Naive thymus-derived CD4-positive, alpha-beta T cell (primary cell): Measurements from ENCODE around the gene SAMD11. TPM values are rescaled to one million over a fixed set of nuclear protein-coding genes. Genes with fewer than 3 reads are reported as not detected.
A peak's percentile ranks its signal among the peaks of the same experiment; 100 is the strongest.
"Not testable (repeated sequence)": the region's sequence is repeated elsewhere in the genome, so short reads cannot be mapped to it uniquely, and the experiment has no call there.

Experiments used
- ATAC-seq: fragments of 150-1000 bp; cut with Tn5 transposase; 2 replicates; pipeline ENCODE4 v1.10.0; 2021; ENCODE audit warnings: mild to moderate bottlenecking, moderate library complexity
- CTCF ChIA-PET: fragments of 350-600 bp; sonication (Branson Sonifier 250); formaldehyde crosslinking; loops from one replicate; lab custom pipeline; 2021; ENCODE audit warnings: antibody characterized with exemption; lab: Charles Lee
- POLR2A ChIA-PET: fragments of 350-600 bp; sonication (Branson Sonifier 250); formaldehyde crosslinking; loops from one replicate; lab custom pipeline; 2021; ENCODE audit warnings: antibody characterized with exemption, inconsistent platforms; lab: Charles Lee
- DNase-seq, 9 donors: peaks; one replicate each; pipeline versions ENCODE4 v3.0.0 to v3.0.0-alpha.2; 2020 to 2022; ENCODE audit warnings: mixed read lengths in 1 of 9
- H3K27ac ChIP-seq: one replicate; pipeline ENCODE4 v1.7.0; 2013; ENCODE audit warnings: mild to moderate bottlenecking, low read depth, low read length, moderate library complexity
- H3K27me3 ChIP-seq, 2 donors: one replicate each; pipeline ENCODE4 v1.7.0; 2013; ENCODE audit warnings: low read length in 2 of 2, mild to moderate bottlenecking in 2 of 2, moderate library complexity in 2 of 2; ENCODE audit not compliant: control insufficient read depth in 2 of 2, insufficient read depth in 2 of 2
- H3K36me3 ChIP-seq, 3 experiments: 1 replicate in 2 of 3; 2 replicates in 1 of 3; pipeline ENCODE4 v1.7.0; 2013; ENCODE audit warnings: low read length in 3 of 3, mild to moderate bottlenecking in 3 of 3, moderate library complexity in 1 of 3; ENCODE audit not compliant: insufficient read depth in 3 of 3, control insufficient read depth in 2 of 3
- H3K4me1 ChIP-seq, 2 donors: one replicate each; pipeline ENCODE4 v1.7.0; 2013; ENCODE audit warnings: low read length in 2 of 2, mild to moderate bottlenecking in 2 of 2, moderate library complexity in 1 of 2; ENCODE audit not compliant: control insufficient read depth in 2 of 2, insufficient read depth in 2 of 2
- H3K4me3 ChIP-seq: 2 replicates; pipeline ENCODE4 v1.7.0; 2013; ENCODE audit warnings: mild to moderate bottlenecking, low read length
- H3K9me3 ChIP-seq, 3 experiments: 1 replicate in 2 of 3; 2 replicates in 1 of 3; pipeline ENCODE4 v1.7.0; 2013; ENCODE audit warnings: low read length in 3 of 3; ENCODE audit not compliant: control insufficient read depth in 2 of 3
- H3K27ac Mint-ChIP-seq, 9 donors: one replicate each; pipeline ENCODE4 v1.8.0; 2020 to 2022; ENCODE audit warnings: mixed read lengths in 9 of 9, mild to moderate bottlenecking in 8 of 9, moderate library complexity in 5 of 9, inconsistent platforms in 2 of 9
- H3K27me3 Mint-ChIP-seq, 5 donors: one replicate each; pipeline ENCODE4 v1.8.0; 2021 to 2022; ENCODE audit warnings: mixed read lengths in 5 of 5, mild to moderate bottlenecking in 1 of 5
- H3K36me3 Mint-ChIP-seq, 5 donors: one replicate each; pipeline ENCODE4 v1.8.0; 2020 to 2022; ENCODE audit warnings: mixed read lengths in 5 of 5, mild to moderate bottlenecking in 3 of 5, inconsistent platforms in 1 of 5
- H3K4me1 Mint-ChIP-seq, 7 donors: one replicate each; pipeline ENCODE4 v1.8.0; 2020 to 2022; ENCODE audit warnings: mixed read lengths in 7 of 7, mild to moderate bottlenecking in 3 of 7, inconsistent platforms in 1 of 7
- H3K4me3 Mint-ChIP-seq, 10 donors: one replicate each; pipeline ENCODE4 v1.8.0; 2020 to 2022; ENCODE audit warnings: mild to moderate bottlenecking in 10 of 10, mixed read lengths in 10 of 10, moderate library complexity in 6 of 10, inconsistent platforms in 2 of 10
- H3K9me3 Mint-ChIP-seq, 11 donors: one replicate each; pipeline ENCODE4 v1.8.0; 2020 to 2022; ENCODE audit warnings: mixed read lengths in 11 of 11, mild to moderate bottlenecking in 4 of 11, inconsistent platforms in 1 of 11, moderate library complexity in 1 of 11
- intact Hi-C, 2 donors: fragments of 100-400 bp; cut with micrococcal nuclease; formaldehyde crosslinking; loops; one replicate each; pipeline ENCODE4 v1.15.1; 2023
- polyA plus RNA-seq, 2 donors: library from polyadenylated mRNA; unstranded; fragments of 300-500 nt; fragmentation: Illumina TruSeq; gene quantifications; one replicate each; pipeline ENCODE4 v1.2.3, GENCODE V29; 2021
- total RNA-seq, 6 experiments: library from RNA in 5 of 6; stranded (reverse) in 5 of 6; gene quantifications; 1 replicate in 5 of 6; 2 replicates in 1 of 6; pipeline ENCODE4 v1.2.3 and lab custom pipeline; 2021 to 2026

SAMD11 gene
- total and polyA plus RNA-seq, 7 experiments from 2014 or later = 0.10 to 0.24 TPM; not detected in 5

DNA sequence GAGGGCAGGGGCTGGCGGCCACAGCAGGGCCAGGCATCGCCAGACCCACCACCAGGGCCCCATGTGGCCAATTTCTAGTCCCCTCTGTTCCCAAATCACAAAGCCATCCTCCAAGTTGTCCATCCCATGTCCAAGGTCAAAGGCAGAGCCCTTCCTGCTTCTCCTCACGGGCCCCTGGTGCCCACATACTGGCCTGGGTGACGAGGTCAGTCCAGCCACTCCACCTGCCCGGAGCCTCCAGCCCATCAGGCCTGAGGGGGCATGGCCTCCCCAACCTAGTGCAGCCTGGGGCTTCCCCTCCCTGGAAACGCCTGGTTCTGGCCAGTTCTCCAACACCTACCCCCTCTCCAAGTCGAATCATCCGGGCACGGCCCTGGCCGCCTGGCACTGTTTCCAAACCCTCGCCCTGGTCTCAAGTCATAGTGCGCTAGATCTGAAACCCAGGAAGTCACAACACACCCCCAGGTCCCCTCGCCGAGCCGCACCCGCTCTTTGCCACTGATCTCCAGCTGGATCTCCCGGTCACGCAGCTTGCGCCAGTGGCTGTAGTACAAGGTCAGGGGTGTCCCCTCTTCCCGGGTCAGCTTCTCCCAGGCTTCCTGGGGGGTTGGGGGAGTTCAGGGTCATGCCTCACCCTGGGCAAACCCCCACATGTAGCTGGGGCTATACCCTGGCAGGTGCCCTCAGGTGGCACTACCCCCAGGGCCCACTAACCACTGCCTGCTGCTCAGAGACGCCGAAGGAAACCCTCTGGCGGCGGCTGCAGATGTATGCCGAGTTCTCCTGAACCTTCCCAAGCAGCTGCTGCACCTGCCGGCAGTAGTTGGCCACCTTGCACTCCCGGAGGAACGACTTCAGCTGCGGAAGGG is 22.2 kb downstream of the SAMD11 start:
- Histone ChIP-seq H3K27me3 (peaks cover 1 to 9% of the 10 kb centered on the region in 2 donors), H3K4me3 (no peak overlapping the region), H3K36me3 (peaks cover 0 to 63% (median 8%) of the 10 kb centered on the region in 3 experiments), H3K27ac (no peak overlapping the region), H3K4me1 (peaks cover 2 to 11% of the 10 kb centered on the region in 2 donors), H3K9me3 (no peaks in the 10 kb centered on the region)
- Mint-ChIP-seq H3K36me3 (peaks cover 4 to 38% (median 15%) of the 10 kb centered on the region in 5 donors), H3K4me3 (peak overlapping the region in 2 of 10 donors; percentile 7 to 20), H3K27ac (no peak overlapping the region), H3K4me1 (peaks cover 0 to 8% (median 5%) of the 10 kb centered on the region in 7 donors), H3K27me3 (peaks cover 0 to 11% (median 4%) of the 10 kb centered on the region in 5 donors), H3K9me3 (no peaks in the 10 kb centered on the region)
- no peak for ATAC-seq
- DNase-seq = no peak
- ChIA-PET POLR2A (no interaction called here), CTCF (no interaction called here)
- intact Hi-C loops = no loop called here

DNA sequence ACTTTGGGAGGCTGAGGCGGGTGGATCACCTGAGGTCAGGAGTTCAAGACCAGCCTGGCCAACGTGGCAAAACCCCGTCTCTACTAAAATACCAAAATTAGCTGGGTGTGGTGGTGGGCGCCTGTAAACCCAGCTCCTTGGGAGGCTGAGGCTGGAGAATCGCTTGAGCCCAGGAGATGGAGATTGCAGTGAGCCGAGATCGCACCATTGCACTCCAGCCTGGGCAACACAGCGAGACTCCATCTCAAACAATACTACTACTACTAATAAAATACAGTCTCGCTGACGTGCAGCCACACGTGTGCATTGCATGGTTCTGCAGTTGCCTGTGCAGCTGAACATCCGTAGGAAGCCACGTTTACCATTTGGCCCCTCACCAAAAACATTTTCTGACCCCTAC is 23.1 kb downstream of the SAMD11 start:
- POLR2A ChIA-PET, intact Hi-C loops, H3K4me3 ChIP-seq, DNase-seq, H3K27me3 ChIP-seq, H3K4me1 Mint-ChIP-seq, ATAC-seq, H3K27ac Mint-ChIP-seq, H3K9me3 Mint-ChIP-seq, H3K27ac ChIP-seq, CTCF ChIA-PET, H3K9me3 ChIP-seq, H3K4me1 ChIP-seq, H3K27me3 Mint-ChIP-seq: not testable (repeated sequence)
- H3K36me3 ChIP-seq = peaks cover 0 to 71% (median 11%) of the 10 kb centered on the region in 3 experiments
- peaks cover 4 to 43% (median 15%) of the 10 kb centered on the region in 5 donors for H3K36me3 Mint-ChIP-seq
- peak overlapping the region in 1 of 10 donors; percentile 59 for H3K4me3 Mint-ChIP-seq

DNA sequence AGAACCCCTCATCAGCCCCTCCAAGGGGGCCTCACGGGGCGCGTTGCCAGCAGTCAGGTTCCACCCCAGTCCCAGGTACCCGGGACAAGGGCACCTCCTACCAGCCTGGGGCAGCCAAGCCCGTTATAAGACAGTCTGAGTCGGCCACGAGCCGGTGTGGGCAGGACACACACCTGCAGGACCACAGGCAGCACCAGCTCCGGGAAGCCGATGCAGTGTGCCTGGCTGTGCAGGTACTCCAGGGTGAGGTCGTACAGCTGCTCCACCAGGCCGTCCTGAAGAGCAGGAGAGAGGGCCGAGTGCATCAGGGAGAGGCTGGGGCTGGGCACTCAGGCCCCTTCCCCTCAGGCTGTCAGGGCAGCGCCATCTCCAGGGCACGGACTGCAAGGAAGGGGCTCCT is 24.2 kb downstream of the SAMD11 start:
- POLR2A ChIA-PET = no interaction called here
- Histone ChIP-seq H3K9me3 (no peaks in the 10 kb centered on the region), H3K4me1 (peaks cover 0 to under 1% of the 10 kb centered on the region in 2 donors), H3K36me3 (peaks cover 0 to 83% (median 15%) of the 10 kb centered on the region in 3 experiments), H3K4me3 (no peak overlapping the region), H3K27me3 (peaks cover 0 to under 1% of the 10 kb centered on the region in 2 donors), H3K27ac (no peak overlapping the region)
- H3K36me3 Mint-ChIP-seq = peaks cover 4 to 45% (median 15%) of the 10 kb centered on the region in 5 donors
- no peak for ATAC-seq
- no peak overlapping the region for H3K4me3 Mint-ChIP-seq
- CTCF ChIA-PET = no interaction called here
- no peak for DNase-seq
- H3K4me1 Mint-ChIP-seq = peaks cover 0 to 4% (median 0%) of the 10 kb centered on the region in 7 donors
- no peak overlapping the region for H3K27ac Mint-ChIP-seq
- H3K27me3 Mint-ChIP-seq = peaks cover 0 to 4% (median 0%) of the 10 kb centered on the region in 5 donors
- intact Hi-C loops = no loop called here
- H3K9me3 Mint-ChIP-seq = no peaks in the 10 kb centered on the region

DNA sequence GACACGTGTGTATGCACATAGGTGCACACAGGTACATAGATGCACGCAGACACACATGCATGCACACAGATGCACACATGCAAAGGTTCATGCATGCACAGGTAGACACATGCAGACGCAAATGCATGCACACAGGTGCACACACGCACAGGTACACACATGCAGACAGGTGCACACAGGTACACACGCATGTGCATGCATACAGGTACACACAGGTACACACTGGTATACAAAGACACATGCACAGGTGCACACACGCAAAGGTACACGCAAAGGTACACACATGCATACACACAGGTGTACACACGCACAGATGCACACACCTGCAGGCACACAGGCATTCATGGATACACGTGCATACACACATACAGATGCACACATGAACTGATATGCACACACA is 26.5 kb downstream of the SAMD11 start:
- H3K36me3 Mint-ChIP-seq = peaks cover 12 to 57% (median 18%) of the 10 kb centered on the region in 5 donors
- Histone ChIP-seq H3K27ac (no peak overlapping the region), H3K27me3 (no peaks in the 10 kb centered on the region), H3K36me3 (peaks cover 0 to 100% (median 25%) of the 10 kb centered on the region in 3 experiments), H3K4me3 (no peak overlapping the region), H3K4me1 (no peaks in the 10 kb centered on the region), H3K9me3 (no peaks in the 10 kb centered on the region)
- DNase-seq (no peak), ATAC-seq (no peak)
- no peaks in the 10 kb centered on the region for H3K27me3 Mint-ChIP-seq
- H3K4me1 Mint-ChIP-seq = peaks cover 0 to 8% (median 4%) of the 10 kb centered on the region in 7 donors
- H3K9me3 Mint-ChIP-seq = no peaks in the 10 kb centered on the region
- no peak overlapping the region for H3K27ac Mint-ChIP-seq
- intact Hi-C loops = no loop called here
- POLR2A ChIA-PET = no interaction called here
- CTCF ChIA-PET = no interaction called here
- no peak overlapping the region for H3K4me3 Mint-ChIP-seq

DNA sequence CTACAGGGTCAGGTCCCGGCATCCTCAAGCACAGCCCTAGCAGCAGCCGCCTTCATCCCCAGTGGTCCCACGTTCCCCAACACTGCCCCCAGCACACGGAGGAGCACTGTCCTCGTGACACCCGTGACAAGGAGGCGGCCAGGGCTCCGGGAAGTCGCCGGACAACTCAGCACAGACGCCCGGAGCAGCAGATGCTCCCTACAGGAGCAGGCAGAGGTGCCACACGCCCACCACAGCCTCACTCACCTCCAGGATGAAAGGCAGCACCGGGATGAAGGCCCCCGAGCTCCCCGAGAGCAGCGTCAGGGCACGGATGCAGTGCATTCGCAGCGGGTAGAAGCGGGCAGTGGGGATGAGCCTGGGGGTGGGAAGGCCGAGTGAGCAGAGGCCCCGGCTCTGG is 27.2 kb downstream of the SAMD11 start:
- Mint-ChIP-seq H3K9me3 (no peaks in the 10 kb centered on the region), H3K4me3 (no peak overlapping the region), H3K27me3 (no peaks in the 10 kb centered on the region), H3K27ac (no peak overlapping the region), H3K4me1 (peaks cover 0 to 10% (median 4%) of the 10 kb centered on the region in 7 donors), H3K36me3 (peaks cover 14 to 53% (median 19%) of the 10 kb centered on the region in 5 donors)
- intact Hi-C loops = no loop called here
- H3K9me3 ChIP-seq = no peaks in the 10 kb centered on the region
- peaks cover 0 to 100% (median 31%) of the 10 kb centered on the region in 3 experiments for H3K36me3 ChIP-seq
- ATAC-seq (no peak), DNase-seq (no peak)
- H3K27ac ChIP-seq = no peak overlapping the region
- no peaks in the 10 kb centered on the region for H3K27me3 ChIP-seq
- no peak overlapping the region for H3K4me3 ChIP-seq
- ChIA-PET POLR2A (no interaction called here), CTCF (no interaction called here)
- no peaks in the 10 kb centered on the region for H3K4me1 ChIP-seq

DNA sequence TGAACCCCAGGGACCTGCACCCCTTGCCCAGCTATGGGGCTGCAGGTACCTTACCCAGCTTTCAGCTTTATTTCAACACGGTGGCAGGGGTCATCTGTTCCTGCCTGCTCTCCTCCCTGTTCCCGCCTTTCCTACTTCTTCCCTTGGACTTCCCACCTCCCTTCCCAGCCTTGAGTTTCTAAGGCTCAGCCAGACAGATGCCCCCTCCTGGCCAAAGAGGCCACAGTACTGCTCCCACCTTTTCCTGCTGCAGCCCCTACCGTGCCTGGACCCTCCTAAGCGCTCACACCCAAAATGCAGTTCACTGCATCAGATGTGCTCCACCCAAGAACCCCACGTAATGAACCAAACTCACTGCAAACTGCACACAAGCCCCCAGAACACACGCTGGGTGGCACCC is 27.6 kb downstream of the SAMD11 start:
- Mint-ChIP-seq H3K27me3 (no peaks in the 10 kb centered on the region), H3K4me3 (no peak overlapping the region), H3K36me3 (peaks cover 14 to 49% (median 18%) of the 10 kb centered on the region in 5 donors), H3K4me1 (peaks cover 0 to 11% (median 4%) of the 10 kb centered on the region in 7 donors), H3K27ac (no peak overlapping the region), H3K9me3 (no peaks in the 10 kb centered on the region)
- CTCF ChIA-PET = no interaction called here
- H3K4me3 ChIP-seq = no peak overlapping the region
- no peak overlapping the region for H3K27ac ChIP-seq
- POLR2A ChIA-PET = no interaction called here
- H3K36me3 ChIP-seq = peaks cover 0 to 100% (median 32%) of the 10 kb centered on the region in 3 experiments
- intact Hi-C loops = no loop called here
- H3K4me1 ChIP-seq = no peaks in the 10 kb centered on the region
- DNase-seq (no peak), ATAC-seq (no peak)
- H3K27me3 ChIP-seq = no peaks in the 10 kb centered on the region
- no peaks in the 10 kb centered on the region for H3K9me3 ChIP-seq
